ENCODE measurements around the gene LHPP.

Gene LHPP

GRCh38 chr10:124653311-124653710 lies 191.7 kb downstream of the LHPP start:
- no peak overlapping the region for H3K4me3 ChIP-seq (ENCODE audit: low read depth, low read length)
- no peak overlapping the region for H3K27ac ChIP-seq (ENCODE audit: extremely low read depth, low read depth, low read length)
- no peaks in the 10 kb centered on the region for H3K4me1 ChIP-seq (ENCODE audit: control insufficient read depth, insufficient read depth, low read length)
- ChIA-PET POLR2A (no interaction called here), CTCF (interaction anchor here (0.7 kb wide), 1 partner anchor 123 kb away, joined by 3 read pairs; no protein-coding TSS in a partner anchor)
- TF ChIP-seq ZNF449 (tag by site-specific recombination; IDR thresholded peaks at IDR 0.05), result no peak
- TF ChIP-seq ZSCAN16 (tag by site-specific recombination; IDR thresholded peaks at IDR 0.05), result no peak
- no peak for TF ChIP-seq ZNF354C (tag by site-specific recombination; IDR thresholded peaks at IDR 0.05; ENCODE audit: borderline replicate concordance, low read depth)
- TF ChIP-seq ZBTB1 (tag by site-specific recombination; IDR thresholded peaks at IDR 0.05), result no peak
- peaks cover 0 to 16% of the 10 kb centered on the region in 2 experiments; a peak in 1 of 3 replicates for H3K36me3 ChIP-seq (ENCODE audit: control insufficient read depth in 2 of 2, insufficient read depth in 1 of 2, low read length in 2 of 2)
- H3K9me3 ChIP-seq (ENCODE audit: control insufficient read depth, insufficient read depth, low read depth, low read length), result no peaks in the 10 kb centered on the region

- Histone ChIP-seq H3K36me3 (ENCODE audit: control insufficient read depth in 2 of 2, insufficient read depth in 1 of 2, low read length in 2 of 2) (peaks cover 0 to 16% of the 10 kb centered on the region in 2 experiments; a peak in 1 of 3 replicates), H3K4me3 (ENCODE audit: low read depth, low read length) (no peak overlapping the region), H3K4me1 (ENCODE audit: control insufficient read depth, insufficient read depth, low read length) (no peaks in the 10 kb centered on the region), H3K27ac (ENCODE audit: extremely low read depth, low read depth, low read length) (no peak overlapping the region), H3K9me3 (ENCODE audit: control insufficient read depth, insufficient read depth, low read depth, low read length) (no peaks in the 10 kb centered on the region)
- TF ChIP-seq ZNF146 (tag by site-specific recombination; IDR thresholded peaks at IDR 0.05), result no peak
- no peak for TF ChIP-seq ZNF768 (tag by site-specific recombination; IDR thresholded peaks at IDR 0.05)
- no peak for TF ChIP-seq MYNN (tag by site-specific recombination; IDR thresholded peaks at IDR 0.05; ENCODE audit: borderline replicate concordance)
- no peak for TF ChIP-seq ZNF488 (tag by site-specific recombination; IDR thresholded peaks at IDR 0.05)
- TF ChIP-seq GLIS2 (tag by site-specific recombination; IDR thresholded peaks at IDR 0.05), result no peak
- no peak for TF ChIP-seq ZNF2 (tag by site-specific recombination; IDR thresholded peaks at IDR 0.05)
- no peak for TF ChIP-seq ZNF211 (tag by site-specific recombination; IDR thresholded peaks at IDR 0.05; ENCODE audit: low read depth)
- no peak for TF ChIP-seq OSR2 (tag by site-specific recombination; IDR thresholded peaks at IDR 0.05)
- TF ChIP-seq ZNF341 (tag by site-specific recombination; IDR thresholded peaks at IDR 0.05; ENCODE audit: low read depth), result no peak
- TF ChIP-seq ZNF704 (tag by site-specific recombination; IDR thresholded peaks at IDR 0.05), result no peak
- no peak for TF ChIP-seq ZNF426 (tag by site-specific recombination; IDR thresholded peaks at IDR 0.05)
- no peak for TF ChIP-seq HOXD13 (CRISPR knock-in tag; IDR thresholded peaks at IDR 0.05; ENCODE audit: borderline replicate concordance)
- TF ChIP-seq ZNF155 (tag by site-specific recombination; IDR thresholded peaks at IDR 0.05), result no peak
- no peak for TF ChIP-seq ZNF785 (tag by site-specific recombination; IDR thresholded peaks at IDR 0.05)
- TF ChIP-seq SCRT1 (tag by site-specific recombination; IDR thresholded peaks at IDR 0.05; ENCODE audit: borderline replicate concordance), result no peak
- POLR2A ChIA-PET, result no interaction called here
- CTCF ChIA-PET, result no interaction called here
Measured at GRCh38 chr10:124653811-124654651, 192.4 kb downstream of the LHPP start.
